HepG2 (cell line): ENCODE measurements around the gene RNASE13. TPM values are rescaled to one million over a fixed set of nuclear protein-coding genes. Genes with fewer than 3 reads are reported as not detected.
A peak's percentile ranks its signal among the peaks of the same experiment; 100 is the strongest.

Source experiments
- CHCHD3 ChIP-seq: sonication (generic); formaldehyde crosslinking; IDR thresholded peaks from 2 replicates; pipeline ENCODE4 v1.8.0; 2022; ENCODE audit warnings: mild to moderate bottlenecking, missing genetic modification reagents, moderate library complexity
- GATAD1 ChIP-seq: IDR thresholded peaks from 2 replicates; pipeline ENCODE4 v1.6.1; 2016; ENCODE audit warnings: missing genetic modification reagents, missing compliant biosample characterization
- HNF4A ChIP-seq: sonication (generic); formaldehyde crosslinking; IDR thresholded peaks from 2 replicates; pipeline ENCODE4 v1.4.0; 2020; ENCODE audit warnings: missing genetic modification reagents
- HOXA5 ChIP-seq: sonication (generic); formaldehyde crosslinking; IDR thresholded peaks from 2 replicates; pipeline ENCODE4 v1.4.0; 2020; ENCODE audit warnings: missing genetic modification reagents
- KDM1A ChIP-seq: IDR thresholded peaks from 2 replicates; pipeline ENCODE4 v1.6.1; 2016; ENCODE audit warnings: missing compliant biosample characterization
- KLF16 ChIP-seq, 2 experiments: sonication (generic) in 1 of 2; formaldehyde crosslinking in 1 of 2; IDR thresholded peaks; 2 replicates each; pipeline versions ENCODE4 v1.6.1 to v1.8.0; 2016 to 2023; ENCODE audit warnings: missing genetic modification reagents in 2 of 2, missing compliant biosample characterization in 1 of 2
- SP1 ChIP-seq, 2 experiments: fragments of 450-650 bp in 1 of 2; sonication (generic) in 1 of 2; formaldehyde crosslinking in 1 of 2; IDR thresholded peaks; 2 replicates each; pipeline versions ENCODE4 v1.4.0 to v1.6.1; 2016 to 2020; ENCODE audit warnings: missing genetic modification reagents in 1 of 2
- TGIF2 ChIP-seq: IDR thresholded peaks from 2 replicates; pipeline ENCODE4 v1.6.1; 2016; ENCODE audit warnings: control low read depth, missing compliant biosample characterization
- ZNF136 ChIP-seq: sonication (generic); formaldehyde crosslinking; IDR thresholded peaks from 2 replicates; pipeline ENCODE4 v1.8.1; 2022; ENCODE audit warnings: low read depth, mild to moderate bottlenecking, moderate library complexity, missing genetic modification reagents
- ZNF3 ChIP-seq: IDR thresholded peaks from 2 replicates; pipeline ENCODE4 v1.7.0; 2017; ENCODE audit warnings: inconsistent platforms
- ZNF670 ChIP-seq: sonication (generic); formaldehyde crosslinking; IDR thresholded peaks from 2 replicates; pipeline ENCODE4 v1.8.0; 2022; ENCODE audit warnings: mild to moderate bottlenecking, missing genetic modification reagents, borderline replicate concordance
- ZNF7 ChIP-seq: IDR thresholded peaks from 2 replicates; pipeline ENCODE4 v1.6.1; 2016; ENCODE audit warnings: missing biosample characterization, missing genetic modification reagents
- ZNF766 ChIP-seq: sonication (generic); formaldehyde crosslinking; IDR thresholded peaks from 2 replicates; pipeline ENCODE4 v1.5.0; 2020; ENCODE audit warnings: missing genetic modification reagents, borderline replicate concordance
- ZNF841 ChIP-seq: sonication (generic); formaldehyde crosslinking; IDR thresholded peaks from 2 replicates; pipeline ENCODE4 v1.8.1; 2023; ENCODE audit warnings: missing genetic modification reagents, borderline replicate concordance
- polyA plus RNA-seq, 8 experiments: library from polyadenylated mRNA; depleted of rRNA in 3 of 8; stranded (reverse) in 7 of 8; unstranded in 1 of 8; fragments of >200 nt; fragmentation: Illumina TruSeq in 4 of 8; extraction: Trizol in 4 of 8; gene quantifications; 2 replicates each; pipeline versions ENCODE4 v1.2.1 to v1.2.3, GENCODE V29; 2011 to 2016; ENCODE audit warnings: low read depth in 4 of 8, missing spikeins in 1 of 8, mixed read lengths in 1 of 8; ENCODE audit not compliant: insufficient read depth in 1 of 8
- total RNA-seq, 5 experiments: library from RNA; depleted of rRNA; stranded (reverse); fragments of >200 nt; fragmentation: Illumina TruSeq; extraction: Trizol; gene quantifications; 2 replicates each; pipeline ENCODE4 v1.2.3, GENCODE V29; 2016; ENCODE audit warnings: low read depth in 1 of 5
- TF ChIP-seq, protein P1 (sequence below): sonication (generic); formaldehyde crosslinking; IDR thresholded peaks from 2 replicates; pipeline ENCODE4 v1.4.0; 2020; ENCODE audit warnings: mild to moderate bottlenecking, low read depth, missing genetic modification reagents
- TF ChIP-seq, protein P2 (sequence below): sonication (generic); formaldehyde crosslinking; IDR thresholded peaks from 2 replicates; pipeline ENCODE4 v1.5.0; 2020; ENCODE audit warnings: mild to moderate bottlenecking, missing genetic modification reagents, borderline replicate concordance
- TF ChIP-seq, protein P3 (sequence below): IDR thresholded peaks from 2 replicates; pipeline ENCODE4 v1.6.1; 2016; ENCODE audit warnings: low read depth
- TF ChIP-seq, protein P4 (sequence below): sonication (generic); formaldehyde crosslinking; IDR thresholded peaks from 2 replicates; pipeline ENCODE4 v1.5.1; 2020; ENCODE audit warnings: mild to moderate bottlenecking, missing genetic modification reagents, moderate library complexity
- TF ChIP-seq, protein P5 (sequence below): sonication (generic); formaldehyde crosslinking; IDR thresholded peaks from 2 replicates; pipeline ENCODE4 v1.4.0; 2020; ENCODE audit warnings: missing genetic modification reagents
- TF ChIP-seq, protein P6 (sequence below): sonication (generic); formaldehyde crosslinking; conservative IDR thresholded peaks from 2 replicates; pipeline ENCODE4 v1.5.0; 2020; ENCODE audit warnings: missing genetic modification reagents

Gene RNASE13
- total and polyA plus RNA-seq, 2 of the 13 experiments (the other 11 are each of a cell fraction or from before 2014, with no cell fraction given) = 1.0 TPM; not detected in 1

DNA sequence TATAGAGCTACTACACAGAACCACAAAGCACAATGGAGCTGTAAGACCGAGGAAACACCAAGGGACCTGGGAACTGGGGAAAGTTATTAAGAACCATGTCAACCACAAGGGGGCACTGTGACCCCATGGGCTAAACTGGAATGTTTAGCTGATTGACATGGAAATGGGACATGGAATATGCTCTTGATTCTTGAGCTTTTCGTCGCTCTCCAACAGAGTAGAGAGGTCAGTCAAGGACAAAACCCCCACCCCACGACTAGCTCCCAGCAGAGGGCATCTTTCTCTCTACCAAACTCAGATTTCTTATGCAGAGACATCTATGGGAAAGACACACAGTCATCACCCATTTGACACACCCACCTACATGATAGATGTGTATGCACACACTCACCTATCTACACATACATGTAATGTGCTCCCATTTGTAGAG, 19.8 kb downstream of the RNASE13 start (continued):
- TF ChIP-seq, protein P1, sequence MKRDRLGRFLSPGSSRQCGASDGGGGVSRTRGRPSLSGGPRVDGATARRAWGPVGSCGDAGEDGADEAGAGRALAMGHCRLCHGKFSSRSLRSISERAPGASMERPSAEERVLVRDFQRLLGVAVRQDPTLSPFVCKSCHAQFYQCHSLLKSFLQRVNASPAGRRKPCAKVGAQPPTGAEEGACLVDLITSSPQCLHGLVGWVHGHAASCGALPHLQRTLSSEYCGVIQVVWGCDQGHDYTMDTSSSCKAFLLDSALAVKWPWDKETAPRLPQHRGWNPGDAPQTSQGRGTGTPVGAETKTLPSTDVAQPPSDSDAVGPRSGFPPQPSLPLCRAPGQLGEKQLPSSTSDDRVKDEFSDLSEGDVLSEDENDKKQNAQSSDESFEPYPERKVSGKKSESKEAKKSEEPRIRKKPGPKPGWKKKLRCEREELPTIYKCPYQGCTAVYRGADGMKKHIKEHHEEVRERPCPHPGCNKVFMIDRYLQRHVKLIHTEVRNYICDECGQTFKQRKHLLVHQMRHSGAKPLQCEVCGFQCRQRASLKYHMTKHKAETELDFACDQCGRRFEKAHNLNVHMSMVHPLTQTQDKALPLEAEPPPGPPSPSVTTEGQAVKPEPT = no peak
- TF ChIP-seq, protein P2, sequence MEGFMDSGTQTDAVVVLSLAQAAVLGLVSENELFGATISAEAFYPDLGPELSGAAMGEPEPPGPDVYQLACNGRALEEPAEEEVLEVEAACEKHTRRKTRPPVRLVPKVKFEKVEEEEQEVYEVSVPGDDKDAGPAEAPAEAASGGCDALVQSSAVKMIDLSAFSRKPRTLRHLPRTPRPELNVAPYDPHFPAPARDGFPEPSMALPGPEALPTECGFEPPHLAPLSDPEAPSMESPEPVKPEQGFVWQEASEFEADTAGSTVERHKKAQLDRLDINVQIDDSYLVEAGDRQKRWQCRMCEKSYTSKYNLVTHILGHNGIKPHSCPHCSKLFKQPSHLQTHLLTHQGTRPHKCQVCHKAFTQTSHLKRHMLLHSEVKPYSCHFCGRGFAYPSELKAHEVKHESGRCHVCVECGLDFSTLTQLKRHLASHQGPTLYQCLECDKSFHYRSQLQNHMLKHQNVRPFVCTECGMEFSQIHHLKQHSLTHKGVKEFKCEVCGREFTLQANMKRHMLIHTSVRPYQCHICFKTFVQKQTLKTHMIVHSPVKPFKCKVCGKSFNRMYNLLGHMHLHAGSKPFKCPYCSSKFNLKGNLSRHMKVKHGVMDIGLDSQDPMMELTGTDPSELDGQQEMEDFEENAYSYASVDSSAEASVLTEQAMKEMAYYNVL (CRISPR knock-in tag) = no peak
- TF ChIP-seq ZNF136 (CRISPR knock-in tag) (no peak), TGIF2 (CRISPR knock-in tag) (0 out of 2 replicates have a peak, but pooled peaks have one; percentile 59), HOXA5 (CRISPR knock-in tag) (peak; percentile 48; the same call in 1 of the 2 replicates), GATAD1 (CRISPR knock-in tag) (peak; percentile 57), KDM1A (CRISPR knock-in tag) (no peak), KLF16 (CRISPR knock-in tag; IDR thresholded peaks at IDR 0.05) (peak in 1 of 2 experiments; percentile 77; a peak in 1 of 4 replicates), SP1 (IDR thresholded peaks at IDR 0.05) (no peak), SP1 (CRISPR knock-in tag; IDR thresholded peaks at IDR 0.05) (peak; percentile 33; the same call in 1 of the 2 replicates), ZNF3 (no peak), ZNF766 (CRISPR knock-in tag) (no peak), ZNF841 (CRISPR knock-in tag) (no peak), CHCHD3 (no peak), ZNF7 (CRISPR knock-in tag) (no peak), HNF4A (CRISPR knock-in tag) (peak; percentile 69; the same call in 1 of the 2 replicates), ZNF670 (CRISPR knock-in tag) (no peak)
- TF ChIP-seq, protein P3, sequence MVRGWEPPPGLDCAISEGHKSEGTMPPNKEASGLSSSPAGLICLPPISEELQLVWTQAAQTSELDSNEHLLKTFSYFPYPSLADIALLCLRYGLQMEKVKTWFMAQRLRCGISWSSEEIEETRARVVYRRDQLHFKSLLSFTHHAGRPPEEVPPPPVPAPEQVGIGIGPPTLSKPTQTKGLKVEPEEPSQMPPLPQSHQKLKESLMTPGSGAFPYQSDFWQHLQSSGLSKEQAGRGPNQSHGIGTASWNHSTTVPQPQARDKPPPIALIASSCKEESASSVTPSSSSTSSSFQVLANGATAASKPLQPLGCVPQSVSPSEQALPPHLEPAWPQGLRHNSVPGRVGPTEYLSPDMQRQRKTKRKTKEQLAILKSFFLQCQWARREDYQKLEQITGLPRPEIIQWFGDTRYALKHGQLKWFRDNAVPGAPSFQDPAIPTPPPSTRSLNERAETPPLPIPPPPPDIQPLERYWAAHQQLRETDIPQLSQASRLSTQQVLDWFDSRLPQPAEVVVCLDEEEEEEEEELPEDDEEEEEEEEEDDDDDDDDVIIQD (CRISPR knock-in tag) = peak; percentile 78
- TF ChIP-seq, protein P4, sequence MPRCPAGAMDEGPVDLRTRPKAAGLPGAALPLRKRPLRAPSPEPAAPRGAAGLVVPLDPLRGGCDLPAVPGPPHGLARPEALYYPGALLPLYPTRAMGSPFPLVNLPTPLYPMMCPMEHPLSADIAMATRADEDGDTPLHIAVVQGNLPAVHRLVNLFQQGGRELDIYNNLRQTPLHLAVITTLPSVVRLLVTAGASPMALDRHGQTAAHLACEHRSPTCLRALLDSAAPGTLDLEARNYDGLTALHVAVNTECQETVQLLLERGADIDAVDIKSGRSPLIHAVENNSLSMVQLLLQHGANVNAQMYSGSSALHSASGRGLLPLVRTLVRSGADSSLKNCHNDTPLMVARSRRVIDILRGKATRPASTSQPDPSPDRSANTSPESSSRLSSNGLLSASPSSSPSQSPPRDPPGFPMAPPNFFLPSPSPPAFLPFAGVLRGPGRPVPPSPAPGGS (CRISPR knock-in tag) = no peak
- TF ChIP-seq, protein P5, sequence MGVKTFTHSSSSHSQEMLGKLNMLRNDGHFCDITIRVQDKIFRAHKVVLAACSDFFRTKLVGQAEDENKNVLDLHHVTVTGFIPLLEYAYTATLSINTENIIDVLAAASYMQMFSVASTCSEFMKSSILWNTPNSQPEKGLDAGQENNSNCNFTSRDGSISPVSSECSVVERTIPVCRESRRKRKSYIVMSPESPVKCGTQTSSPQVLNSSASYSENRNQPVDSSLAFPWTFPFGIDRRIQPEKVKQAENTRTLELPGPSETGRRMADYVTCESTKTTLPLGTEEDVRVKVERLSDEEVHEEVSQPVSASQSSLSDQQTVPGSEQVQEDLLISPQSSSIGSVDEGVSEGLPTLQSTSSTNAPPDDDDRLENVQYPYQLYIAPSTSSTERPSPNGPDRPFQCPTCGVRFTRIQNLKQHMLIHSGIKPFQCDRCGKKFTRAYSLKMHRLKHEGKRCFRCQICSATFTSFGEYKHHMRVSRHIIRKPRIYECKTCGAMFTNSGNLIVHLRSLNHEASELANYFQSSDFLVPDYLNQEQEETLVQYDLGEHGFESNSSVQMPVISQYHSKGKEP = 0 out of 2 replicates have a peak, but pooled peaks have one; percentile 45
- TF ChIP-seq, protein P6, sequence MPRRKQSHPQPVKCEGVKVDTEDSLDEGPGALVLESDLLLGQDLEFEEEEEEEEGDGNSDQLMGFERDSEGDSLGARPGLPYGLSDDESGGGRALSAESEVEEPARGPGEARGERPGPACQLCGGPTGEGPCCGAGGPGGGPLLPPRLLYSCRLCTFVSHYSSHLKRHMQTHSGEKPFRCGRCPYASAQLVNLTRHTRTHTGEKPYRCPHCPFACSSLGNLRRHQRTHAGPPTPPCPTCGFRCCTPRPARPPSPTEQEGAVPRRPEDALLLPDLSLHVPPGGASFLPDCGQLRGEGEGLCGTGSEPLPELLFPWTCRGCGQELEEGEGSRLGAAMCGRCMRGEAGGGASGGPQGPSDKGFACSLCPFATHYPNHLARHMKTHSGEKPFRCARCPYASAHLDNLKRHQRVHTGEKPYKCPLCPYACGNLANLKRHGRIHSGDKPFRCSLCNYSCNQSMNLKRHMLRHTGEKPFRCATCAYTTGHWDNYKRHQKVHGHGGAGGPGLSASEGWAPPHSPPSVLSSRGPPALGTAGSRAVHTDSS = no peak
